HG03457 (cell line): ENCODE results near the gene BTN1A1.
"Not testable (repeated sequence)": the region's sequence is repeated elsewhere in the genome, so short reads cannot be mapped to it uniquely, and the experiment has no call there.

ENCODE experiments used
- ATAC-seq: cut with Tn5 transposase; IDR thresholded peaks from one replicate; pipeline ENCODE4 v1.9.1; 2021; ENCODE audit warnings: moderate number of reproducible peaks; ENCODE audit not compliant: unreplicated experiment

Gene BTN1A1

DNA sequence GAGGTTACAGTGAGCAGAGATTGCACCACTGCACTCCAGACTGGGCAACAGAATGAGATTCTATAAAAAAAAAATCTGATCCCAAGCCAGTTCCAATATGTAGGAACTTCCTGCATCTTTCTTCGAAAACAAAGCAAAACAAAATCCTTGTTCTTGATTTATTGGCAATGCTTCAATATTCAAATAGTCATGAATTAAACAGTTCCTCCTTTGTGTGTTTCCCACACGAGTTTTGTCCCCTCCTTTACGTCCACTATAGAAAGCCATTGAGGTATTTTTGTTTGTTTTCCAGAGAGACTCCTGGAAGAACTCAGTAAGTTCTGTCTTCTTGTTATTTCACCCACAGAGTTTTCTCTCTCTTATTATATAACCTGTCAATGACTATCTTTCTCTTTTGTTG lies 7.6 kb downstream of the BTN1A1 start:
- ATAC-seq = no peak

DNA sequence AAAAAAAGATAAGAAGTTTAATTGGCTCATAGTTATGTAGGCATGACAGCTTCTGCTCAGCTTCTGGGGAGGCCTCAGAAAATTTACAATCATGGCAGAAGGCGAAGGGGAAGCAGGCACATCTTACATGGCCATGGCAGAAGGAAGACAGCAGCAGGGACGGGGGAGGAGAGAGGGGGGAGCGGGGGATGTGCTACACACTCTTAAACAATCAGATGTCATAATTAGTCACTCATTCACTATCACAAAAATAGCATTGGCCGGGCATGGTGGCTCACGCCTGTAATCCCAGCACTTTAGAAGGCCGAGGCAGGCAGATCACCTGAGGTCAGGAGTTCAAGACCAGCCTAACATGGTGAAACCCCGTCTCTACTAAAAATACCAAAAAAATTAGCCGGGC lies 10.9 kb downstream of the BTN1A1 start:
- ATAC-seq = not testable (repeated sequence)

DNA sequence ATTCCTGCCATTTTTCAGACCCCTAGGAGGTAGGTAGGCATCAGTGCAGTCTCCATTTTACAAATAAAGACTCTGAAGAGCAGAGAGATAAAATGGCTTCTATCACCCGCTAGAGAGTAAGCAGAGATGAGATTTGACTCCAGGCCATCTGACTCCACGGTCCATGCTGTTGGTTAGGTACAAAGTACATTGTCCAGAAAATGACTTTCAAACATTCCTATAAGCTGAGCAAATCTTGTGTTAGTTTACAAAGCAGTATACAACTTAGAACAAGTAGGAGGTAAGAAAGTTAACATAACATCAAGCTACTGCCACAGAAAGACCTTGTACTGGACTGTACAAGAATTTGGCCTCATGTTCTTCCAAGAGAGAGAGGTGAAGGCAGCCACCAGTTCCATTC lies 14.9 kb downstream of the BTN1A1 start:
- no peak for ATAC-seq

DNA sequence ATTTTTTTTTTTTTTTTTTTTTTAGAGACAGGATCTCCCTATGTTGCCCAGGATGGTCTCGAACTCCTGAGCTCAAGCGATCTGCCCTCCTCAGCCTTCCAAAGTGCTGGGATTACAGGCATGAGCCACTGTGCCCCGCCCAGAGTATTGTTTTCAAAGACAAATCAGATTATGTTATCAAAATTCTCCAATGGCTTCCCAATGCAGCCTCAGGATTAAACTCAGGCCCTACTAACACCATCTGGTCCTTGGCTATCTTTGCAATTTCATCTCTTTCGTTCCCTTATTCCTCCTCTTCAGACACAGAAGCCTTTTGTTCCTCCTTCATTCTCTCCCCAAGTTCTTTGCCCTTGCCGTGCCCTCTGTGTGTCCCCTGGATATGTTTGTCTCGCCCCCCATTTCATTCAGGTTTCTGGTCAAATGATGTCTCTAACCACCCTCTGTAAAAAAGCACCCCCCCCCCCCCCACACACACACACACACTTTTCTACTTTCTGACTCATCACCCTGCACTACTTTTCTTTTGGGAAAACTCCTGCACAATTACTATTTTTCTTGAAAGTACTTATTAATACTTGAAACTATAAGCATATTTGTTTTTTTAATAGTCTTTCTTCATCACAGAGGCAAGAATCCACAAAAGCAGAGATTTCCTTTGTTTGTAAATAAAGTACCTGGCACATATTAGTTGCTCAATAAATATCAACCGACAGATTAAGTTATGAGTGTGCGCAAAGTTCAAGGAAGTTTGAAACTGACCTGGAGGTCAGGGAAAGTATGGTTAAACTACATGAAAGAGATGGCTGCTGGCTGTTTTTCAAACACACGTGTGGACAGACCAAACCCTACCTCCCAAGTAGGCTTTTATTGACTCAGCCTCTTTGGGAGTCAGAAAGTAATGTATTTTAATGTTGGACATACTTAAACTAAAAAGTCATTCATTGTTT lies 16.7 kb downstream of the BTN1A1 start:
- ATAC-seq = no peak

DNA sequence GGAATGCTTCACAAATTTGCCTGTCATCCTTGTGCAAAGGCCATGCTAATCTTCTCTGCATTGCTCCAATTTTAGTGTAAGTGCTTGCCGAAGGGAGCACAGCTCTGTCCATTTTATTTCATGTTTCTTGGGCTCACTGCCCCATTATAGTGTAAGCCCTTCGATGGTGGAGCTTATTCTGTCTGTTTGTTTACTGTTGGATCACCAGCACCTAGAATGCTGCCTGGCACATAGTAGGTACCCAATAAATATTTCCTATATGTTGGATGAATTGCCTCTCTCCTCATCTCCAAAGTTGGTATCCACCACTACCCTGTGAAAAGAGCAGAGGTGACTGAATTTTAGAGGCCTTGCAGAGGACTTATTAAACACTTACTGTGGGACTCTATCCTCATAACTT lies 19.3 kb downstream of the BTN1A1 start:
- no peak for ATAC-seq

DNA sequence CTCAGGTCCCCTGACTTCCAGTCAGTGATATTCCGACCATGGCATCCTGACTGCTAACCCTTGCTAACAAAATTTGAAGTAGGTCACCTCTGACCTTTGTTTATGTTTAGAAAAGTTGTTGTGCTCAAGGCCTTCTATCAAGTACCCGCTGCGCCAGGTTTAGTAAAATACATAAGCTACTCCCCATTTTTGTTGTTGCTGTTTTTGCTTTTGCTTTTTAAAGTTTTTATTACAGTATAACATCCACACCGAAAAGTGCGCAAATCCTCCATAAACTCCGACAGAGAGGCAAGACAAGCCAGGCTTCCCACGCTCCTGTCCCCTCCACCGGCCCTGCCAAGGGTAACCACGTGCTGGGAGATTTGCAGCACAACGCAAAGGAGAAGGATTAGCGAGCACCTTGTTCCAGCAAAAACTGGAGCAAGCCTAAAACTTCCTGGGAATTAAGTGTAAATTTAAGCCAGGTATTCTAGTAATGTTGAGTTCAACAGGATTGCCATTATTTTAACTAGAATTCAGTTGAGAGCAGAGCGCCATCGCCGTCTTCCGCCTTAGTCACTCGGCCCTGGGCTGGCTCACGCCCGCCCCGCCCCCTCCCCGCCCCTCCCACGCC lies 20.2 kb downstream of the BTN1A1 start:
- peak; percentile 23 for ATAC-seq

DNA sequence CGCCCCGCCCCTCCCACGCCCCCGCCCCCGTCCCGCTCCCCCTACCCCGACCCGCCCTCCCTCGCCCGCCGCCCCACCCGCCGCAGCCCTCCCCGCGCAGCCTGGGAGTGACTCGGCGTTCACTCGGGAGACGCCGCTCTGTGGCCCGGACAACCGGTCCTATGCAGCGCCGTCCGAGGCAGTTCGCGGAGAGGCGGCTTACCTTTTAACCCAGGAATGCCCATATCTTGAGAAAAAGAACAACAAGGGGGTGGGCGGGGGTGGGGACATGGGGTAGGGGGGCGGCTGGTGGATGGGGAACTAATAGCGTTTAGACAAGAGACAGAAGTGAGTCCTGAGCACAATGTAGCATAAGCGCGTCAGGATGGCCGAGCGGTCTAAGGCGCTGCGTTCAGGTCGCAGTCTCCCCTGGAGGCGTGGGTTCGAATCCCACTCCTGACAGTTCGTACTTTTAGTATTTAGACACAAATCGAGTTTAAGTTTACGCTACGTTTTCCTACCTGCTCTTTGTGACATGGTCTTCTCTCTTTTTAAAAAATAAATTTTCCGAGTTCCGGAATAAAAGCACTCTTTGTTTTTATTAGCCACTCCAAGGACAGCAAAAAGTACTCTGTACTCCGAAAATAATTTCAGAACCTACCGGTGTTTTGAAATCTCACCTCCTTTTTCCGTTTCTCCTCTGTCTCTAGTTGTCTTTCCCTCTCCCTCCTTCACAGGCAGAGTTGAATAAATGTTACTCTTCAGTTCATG lies 20.9 kb downstream of the BTN1A1 start:
- ATAC-seq = peak; percentile 37

DNA sequence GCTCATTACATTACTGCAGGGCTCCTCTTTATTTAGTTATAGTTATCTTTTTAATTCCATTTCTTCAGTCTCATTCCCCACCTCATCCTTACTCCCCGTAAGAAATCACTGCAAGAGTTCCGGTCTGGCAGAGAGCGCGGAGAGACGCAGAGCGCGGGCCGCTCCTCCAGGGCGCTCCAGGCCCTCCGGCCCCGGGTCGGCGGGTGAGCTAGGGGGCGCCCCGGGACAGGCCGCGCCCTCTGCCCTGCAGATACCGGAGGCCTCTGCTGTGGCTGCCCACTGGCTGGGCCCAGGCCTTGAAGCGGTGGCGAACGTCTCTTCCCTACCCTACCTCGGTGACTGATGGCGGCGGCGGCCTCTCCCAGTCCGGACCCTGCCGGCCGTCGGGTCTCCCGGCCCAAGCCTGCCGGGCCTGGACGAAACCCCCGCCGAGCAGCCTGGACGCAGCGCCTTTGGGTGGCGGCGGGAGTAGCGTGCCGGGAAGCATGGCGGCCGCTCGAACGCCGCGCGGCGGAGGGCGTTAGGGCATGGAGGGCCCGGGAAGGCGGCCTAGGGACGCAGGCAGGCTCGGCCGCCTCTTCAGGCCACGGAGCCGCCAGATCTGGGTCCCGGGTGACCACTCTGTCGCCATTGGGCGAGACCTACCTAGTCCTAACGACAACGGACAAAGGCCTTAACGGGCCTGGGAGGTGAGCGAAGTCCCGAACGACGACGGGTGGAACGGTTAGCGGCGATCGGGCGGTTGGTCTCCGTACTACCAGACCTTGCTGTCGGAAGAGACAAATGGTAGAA lies 21.7 kb downstream of the BTN1A1 start:
- peak; percentile 56 for ATAC-seq

DNA sequence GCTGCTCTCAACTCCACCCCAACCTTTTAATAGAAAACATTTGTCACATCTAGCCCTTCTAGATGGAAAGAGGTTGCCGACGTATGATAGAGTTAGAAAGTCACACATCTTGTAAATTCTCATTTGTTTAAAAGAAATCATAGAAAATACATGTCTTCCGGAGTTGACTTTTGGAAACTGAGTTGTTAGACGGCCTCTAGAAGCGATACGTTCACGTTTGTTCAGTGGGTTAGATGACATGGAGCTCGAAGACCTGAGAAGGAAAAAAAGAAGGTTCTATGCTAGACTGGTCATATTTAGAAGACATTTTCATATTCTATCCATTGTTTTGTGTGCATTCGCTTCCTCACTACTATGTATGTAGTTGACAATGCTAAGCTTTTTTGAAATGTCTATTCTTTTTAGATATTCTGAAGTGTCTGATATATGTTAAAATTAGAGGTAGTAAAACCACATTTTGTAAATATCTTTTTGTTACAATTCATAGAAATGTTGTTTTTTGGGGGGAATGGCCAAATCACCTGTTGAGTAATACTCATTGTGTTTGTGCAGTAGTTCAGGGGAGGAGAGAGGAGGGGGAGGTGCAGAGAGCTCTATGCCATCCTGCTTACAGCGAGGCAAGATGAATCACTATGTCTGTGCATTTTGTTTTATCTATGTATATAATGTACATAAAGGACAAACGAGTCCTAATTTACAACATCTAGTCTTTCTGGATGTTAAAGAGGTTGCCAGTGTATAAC lies 22.6 kb downstream of the BTN1A1 start:
- not testable (repeated sequence) for ATAC-seq

DNA sequence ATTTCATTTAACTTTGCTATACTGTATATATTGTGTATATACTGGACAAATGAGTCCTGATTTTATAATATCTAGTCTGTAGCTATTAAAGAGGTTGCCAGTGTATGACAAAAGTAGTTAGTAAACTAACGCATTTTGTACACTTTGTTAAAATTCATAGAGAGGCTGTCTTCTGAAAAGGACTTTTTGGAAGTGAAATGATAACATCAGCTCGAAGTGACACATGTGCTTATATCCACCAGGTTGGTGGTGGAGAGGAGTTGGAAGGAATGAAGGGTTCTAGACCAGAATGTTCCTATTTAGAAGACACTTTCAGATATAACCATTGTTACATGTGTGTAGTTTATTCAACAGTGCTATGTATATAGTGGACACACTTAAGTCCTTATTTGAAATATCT lies 24.2 kb downstream of the BTN1A1 start:
- not testable (repeated sequence) for ATAC-seq

DNA sequence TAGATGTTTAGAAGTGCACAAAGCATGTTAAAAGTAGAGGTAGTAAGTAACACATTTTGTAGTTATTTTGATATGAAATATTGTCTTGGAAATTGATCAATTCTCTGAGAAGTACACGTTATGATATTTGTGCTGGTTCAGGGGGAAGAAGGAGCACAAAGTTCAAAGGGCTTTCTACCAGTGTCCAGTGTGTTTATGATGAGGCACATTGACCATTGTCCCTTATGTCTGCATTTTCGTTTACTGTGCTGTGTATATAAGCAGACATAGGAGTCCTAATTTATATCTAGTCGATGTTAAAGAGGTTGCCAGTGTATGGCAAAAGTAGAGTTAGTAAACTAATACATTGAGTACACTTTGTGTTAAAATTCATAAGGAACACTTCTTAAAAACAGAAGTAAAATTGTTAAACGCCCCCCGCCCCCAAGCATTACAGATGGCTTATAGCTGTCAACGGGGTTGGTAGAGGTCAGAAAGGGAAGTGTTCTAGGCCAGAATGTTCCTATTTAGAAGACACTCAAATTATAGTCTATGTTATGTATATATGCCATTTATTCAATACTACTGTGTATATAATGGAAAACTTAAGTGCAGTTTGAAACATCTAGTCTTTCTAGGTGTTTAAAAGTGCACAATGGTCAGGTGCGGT lies 24.7 kb downstream of the BTN1A1 start:
- no peak for ATAC-seq

DNA sequence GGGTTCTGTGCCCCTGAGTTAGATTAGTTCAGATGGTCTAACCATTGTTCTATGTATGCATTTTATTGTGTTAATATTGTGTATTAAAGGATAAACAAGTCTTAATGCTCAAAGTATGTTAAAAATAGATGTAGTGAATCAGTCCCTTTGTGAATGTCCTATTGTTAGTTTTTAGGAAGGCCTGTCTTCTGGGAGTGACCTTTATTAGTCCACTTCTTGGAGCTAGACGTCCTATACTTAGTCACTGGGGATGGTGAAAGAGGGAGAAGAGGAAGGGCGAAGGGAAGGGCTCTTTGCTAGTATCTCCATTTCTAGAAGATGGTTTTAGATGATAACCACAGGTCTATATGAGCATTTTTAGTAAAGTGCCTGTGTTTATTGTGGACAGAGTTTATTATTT lies 25.7 kb downstream of the BTN1A1 start:
- ATAC-seq = no peak

DNA sequence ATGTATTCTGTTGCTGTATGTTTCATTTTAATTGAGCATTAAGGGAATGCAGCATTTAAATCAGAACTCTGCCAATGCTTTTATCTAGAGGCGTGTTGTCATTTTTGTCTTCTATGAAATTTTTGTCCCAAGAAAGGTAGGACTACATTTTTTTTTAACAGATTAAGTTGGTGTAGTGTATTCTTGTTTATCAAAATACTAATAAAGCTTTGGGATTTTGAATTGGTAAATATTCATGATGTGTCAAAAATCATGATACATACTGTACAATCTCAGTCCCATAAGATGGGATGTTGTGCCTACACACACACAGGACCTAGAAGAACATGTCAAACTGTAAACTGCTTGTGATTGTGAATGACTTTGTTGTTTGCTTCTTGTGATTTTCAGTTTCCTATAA lies 26.8 kb downstream of the BTN1A1 start:
- no peak for ATAC-seq

DNA sequence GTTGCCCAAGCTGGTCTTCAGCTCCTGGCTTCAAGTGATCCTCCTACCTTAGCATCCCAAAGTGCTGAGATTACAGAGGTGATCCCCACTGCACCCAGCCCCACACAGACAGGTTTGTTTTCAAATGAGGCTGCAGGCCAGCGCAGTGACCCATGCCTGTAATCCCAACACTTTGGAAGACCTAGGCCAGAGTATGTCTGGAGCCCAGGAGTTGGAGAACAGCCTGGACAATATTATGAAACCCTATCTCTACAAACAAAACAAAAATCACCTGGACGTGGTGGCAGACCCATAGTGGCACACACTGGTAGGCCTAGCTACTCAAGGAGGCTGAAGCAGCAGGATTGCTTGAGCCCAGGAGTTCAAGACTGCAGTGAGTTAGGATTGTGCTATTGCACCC lies 30.1 kb downstream of the BTN1A1 start:
- no peak for ATAC-seq

DNA sequence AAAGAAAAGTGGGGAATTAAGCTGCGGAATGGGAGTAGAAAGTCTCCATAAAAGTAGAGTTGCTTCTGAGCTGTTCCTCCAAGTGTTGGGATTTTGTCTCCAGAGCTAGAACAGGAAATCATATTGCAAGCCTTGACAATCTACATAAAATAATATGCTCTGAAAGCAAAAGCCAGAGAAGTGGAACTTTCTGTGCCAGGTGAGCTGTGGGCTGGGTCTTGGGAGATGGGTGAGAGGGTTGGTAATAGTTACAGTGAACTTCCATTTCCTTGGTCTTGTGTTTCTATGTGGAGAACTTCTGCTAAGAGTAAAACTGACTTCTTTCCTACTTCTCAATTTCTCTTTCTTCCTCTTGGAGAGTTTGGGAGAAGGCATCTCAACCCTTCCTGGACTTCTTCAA lies 31.8 kb downstream of the BTN1A1 start:
- no peak for ATAC-seq

DNA sequence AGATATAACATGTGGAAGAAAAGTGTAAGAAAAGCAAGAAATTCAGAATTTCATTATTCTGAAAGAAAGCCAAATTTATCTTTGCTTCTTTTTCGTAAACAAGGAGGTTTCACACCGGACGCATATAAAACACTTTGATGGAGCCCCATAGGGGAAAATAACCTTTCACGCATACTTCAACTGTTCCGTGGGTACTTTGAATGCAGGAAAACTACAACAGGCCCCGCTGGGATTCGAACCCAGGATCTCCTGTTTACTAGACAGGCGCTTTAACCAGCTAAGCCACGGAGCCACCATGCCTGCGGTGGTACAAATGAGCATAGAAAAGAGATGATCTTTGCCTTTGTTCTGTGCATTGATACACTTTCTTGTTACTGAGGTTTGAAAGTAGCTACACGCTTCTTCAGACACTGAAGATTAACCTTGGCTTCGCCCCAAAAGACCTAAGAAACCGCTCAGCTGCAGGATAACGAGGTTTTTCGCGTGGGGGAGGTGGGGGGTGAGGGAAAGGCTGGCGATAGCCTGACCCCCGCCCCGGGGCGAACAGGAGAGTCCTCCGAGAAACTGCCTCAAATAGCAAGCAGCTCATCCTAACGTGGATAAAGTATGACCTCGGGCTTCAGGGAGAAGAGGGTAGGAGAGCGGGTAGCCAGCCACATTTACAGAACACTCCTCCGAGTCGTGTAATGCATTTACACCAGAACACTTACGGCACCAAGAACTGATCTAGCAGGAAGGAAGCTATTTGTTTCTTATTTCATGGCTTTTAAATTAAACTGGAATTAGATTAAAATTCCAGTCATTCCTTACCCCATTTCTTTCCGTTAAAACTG lies 32.8 kb downstream of the BTN1A1 start:
- ATAC-seq = no peak

DNA sequence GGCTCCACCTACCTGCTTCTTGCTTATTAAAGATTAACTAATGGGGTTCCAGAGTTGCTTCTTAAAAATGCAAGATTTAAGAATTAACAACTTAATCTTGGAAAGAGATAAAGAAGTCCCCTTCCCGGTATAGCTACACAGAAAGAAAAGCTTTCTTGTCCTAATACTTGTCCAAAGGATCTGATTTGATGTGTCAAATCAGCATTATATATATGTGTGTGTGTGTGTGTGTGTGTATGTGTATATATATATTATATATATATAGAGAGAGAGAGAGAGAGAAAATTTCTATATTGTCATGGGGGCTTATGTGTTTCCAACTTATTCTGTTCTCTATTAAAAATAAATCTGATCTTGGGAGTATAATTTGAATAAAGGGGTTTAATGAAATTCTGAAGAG lies 33.4 kb downstream of the BTN1A1 start:
- no peak for ATAC-seq

DNA sequence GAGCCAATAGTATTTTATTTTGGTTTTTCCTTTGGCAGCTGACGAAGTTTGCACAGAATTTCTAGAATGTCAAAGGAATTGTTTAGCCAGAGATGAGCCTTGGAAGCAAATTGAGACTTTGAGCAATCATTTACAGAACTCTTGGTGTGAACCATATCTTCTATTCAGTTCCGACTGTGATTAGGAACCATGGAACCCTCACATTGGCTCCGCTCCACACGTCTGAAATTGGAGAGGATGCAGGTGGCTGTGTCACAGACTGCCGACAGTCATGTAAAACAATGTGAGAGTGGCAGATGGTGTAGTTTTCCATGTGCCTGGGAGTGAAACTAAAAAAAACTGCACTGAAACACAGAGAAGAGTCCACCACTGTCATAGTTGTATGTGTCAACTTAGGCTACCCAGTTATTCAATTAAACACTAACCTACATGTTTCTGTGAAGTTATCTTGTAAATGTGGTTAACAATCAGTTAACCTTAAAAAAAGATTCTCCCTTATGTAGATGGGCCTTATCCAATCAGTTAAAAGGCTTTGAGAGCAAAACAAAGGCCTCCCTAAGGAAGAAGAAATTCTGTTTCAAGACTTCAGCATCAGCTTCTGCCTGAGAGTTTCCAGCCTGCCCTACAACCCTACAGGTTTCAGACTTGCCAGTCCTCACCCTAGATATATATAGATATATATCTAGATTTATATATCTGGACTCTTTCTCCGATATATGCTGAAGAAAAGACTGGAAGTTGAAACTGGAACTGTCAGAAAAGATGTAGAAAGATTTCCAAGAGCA lies 34.8 kb downstream of the BTN1A1 start:
- no peak for ATAC-seq
